ENCODE measurements around the gene AKIRIN2.

Gene AKIRIN2

DNA sequence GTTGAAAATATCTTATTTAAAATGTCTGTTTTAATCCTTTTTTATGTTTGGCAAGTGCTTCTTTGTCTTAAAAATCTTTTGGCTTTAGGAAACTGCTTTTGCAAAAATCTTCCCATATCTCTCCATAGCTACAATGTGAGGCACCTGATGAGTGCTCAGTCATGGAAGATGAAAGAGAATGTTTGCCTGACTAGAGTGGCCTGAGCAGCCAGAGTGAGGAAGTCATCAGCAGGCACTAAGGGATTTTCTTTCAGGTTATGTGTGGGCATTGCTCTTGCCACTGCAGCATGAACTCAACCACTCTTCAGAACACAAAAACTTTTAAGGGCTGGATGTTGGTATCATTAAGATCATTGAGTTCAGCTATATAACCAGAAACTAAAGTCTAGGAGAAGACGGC, 47.9 kb downstream of the AKIRIN2 start:
- Histone ChIP-seq H3K4me1 (ENCODE audit: control insufficient read depth in 2 of 2, insufficient read depth in 1 of 2, low read depth in 1 of 2, low read length in 2 of 2) (no peaks in the 10 kb centered on the region), H2BK12ac (ENCODE audit: low read length) (no peak overlapping the region), H2AFZ (ENCODE audit: low read length) (no peak overlapping the region), H2AK5ac (ENCODE audit: low read depth, low read length) (no peak overlapping the region), H3K9ac (ENCODE audit: low read depth, low read length, poor library complexity) (no peak overlapping the region), H3K4me2 (ENCODE audit: insufficient read depth, low read length, poor library complexity, severe bottlenecking) (no peak overlapping the region), H4K91ac (ENCODE audit: low read depth, low read length, poor library complexity) (no peak overlapping the region), H3K4me3 (ENCODE audit: low read length in 2 of 2) (no peak overlapping the region), H2BK15ac (ENCODE audit: low read length) (no peak overlapping the region), H3K27ac (replicated peaks; ENCODE audit: low read length) (no peak overlapping the region), H3K27me3 (ENCODE audit: control insufficient read depth in 3 of 3, insufficient read depth in 3 of 3, low read depth in 1 of 3, low read length in 3 of 3) (no peaks in the 10 kb centered on the region), H3K23ac (ENCODE audit: low read depth, low read length, poor library complexity) (no peak overlapping the region), H3K36me3 (replicated peaks in 1 of 2; ENCODE audit: control insufficient read depth in 2 of 2, insufficient read depth in 2 of 2, low read length in 2 of 2) (peaks cover 6 to 72% of the 10 kb centered on the region in 2 donors), H2BK5ac (ENCODE audit: low read length) (no peak overlapping the region), H3K18ac (ENCODE audit: low read length) (no peak overlapping the region), H3K79me1 (ENCODE audit: low read depth, low read length) (no peaks in the 10 kb centered on the region), H2BK120ac (ENCODE audit: low read depth, low read length) (no peak overlapping the region), H3K9me3 (replicated peaks in 1 of 2; ENCODE audit: control insufficient read depth in 2 of 2, insufficient read depth in 1 of 2, low read depth in 1 of 2, low read length in 2 of 2) (no peaks in the 10 kb centered on the region), H3K14ac (ENCODE audit: low read length) (no peak overlapping the region), H3K4ac (ENCODE audit: low read length) (no peak overlapping the region), H4K8ac (ENCODE audit: low read depth, low read length) (no peak overlapping the region)
- no CpG with 5 or more reads among the region's 1 CpG for WGBS, 2 donors (ENCODE audit: extremely low coverage in 2 of 2, insufficient read length in 2 of 2, insufficient replicate concordance in 1 of 2)
- DNase-seq (ENCODE audit: low spot score), result no peak

DNA sequence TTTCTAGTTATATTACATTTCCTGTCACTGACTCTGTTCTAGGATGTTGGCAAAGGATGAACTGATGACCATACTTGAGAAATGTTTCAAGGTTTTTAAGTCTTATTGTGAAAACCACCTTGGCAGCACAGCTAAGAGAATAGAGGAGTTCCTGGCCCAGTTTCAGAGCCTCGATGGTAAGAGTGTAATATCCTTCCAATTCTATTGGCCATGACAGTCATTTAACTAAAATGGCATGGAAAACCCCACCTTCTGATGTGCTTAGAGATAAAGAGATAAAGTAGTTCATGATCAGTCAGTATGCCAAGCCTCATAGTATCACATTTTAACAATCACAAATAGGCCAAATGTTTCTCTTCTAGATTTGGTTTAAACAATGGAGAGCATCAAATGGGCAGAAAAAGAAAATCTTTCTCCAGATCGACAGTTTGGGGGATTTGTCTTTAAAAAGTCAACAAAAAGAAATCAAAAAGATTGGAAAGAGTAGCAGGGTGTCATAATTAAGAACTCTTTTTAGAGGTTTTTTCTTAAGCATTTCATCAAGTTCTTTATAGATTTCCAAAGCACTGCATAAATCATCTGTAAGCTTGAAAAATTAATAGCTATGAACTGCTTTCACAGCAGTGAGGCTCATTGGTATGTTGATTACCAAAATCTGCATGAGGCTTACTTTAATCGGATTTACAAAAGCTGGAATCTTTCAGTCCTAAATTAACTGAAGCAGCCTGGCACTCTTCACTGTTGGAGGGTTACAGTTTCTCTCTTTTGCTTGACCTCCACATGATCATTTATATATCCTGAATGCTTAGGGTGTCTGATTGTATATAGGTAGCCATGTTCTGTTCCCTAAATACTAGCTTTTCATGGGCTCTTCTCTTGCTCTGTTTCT, 48.7 kb downstream of the AKIRIN2 start:
- H2AK5ac ChIP-seq (ENCODE audit: low read depth, low read length), result no peak overlapping the region
- H3K4ac ChIP-seq (ENCODE audit: low read length), result no peak overlapping the region
- H2BK15ac ChIP-seq (ENCODE audit: low read length), result no peak overlapping the region
- no peak overlapping the region for H4K8ac ChIP-seq (ENCODE audit: low read depth, low read length)
- H3K27ac ChIP-seq (replicated peaks; ENCODE audit: low read length), result no peak overlapping the region
- H3K79me1 ChIP-seq (ENCODE audit: low read depth, low read length), result no peaks in the 10 kb centered on the region
- H3K9ac ChIP-seq (ENCODE audit: low read depth, low read length, poor library complexity), result no peak overlapping the region
- no peak overlapping the region for H3K23ac ChIP-seq (ENCODE audit: low read depth, low read length, poor library complexity)
- no peak overlapping the region for H3K4me3 ChIP-seq (ENCODE audit: low read length in 2 of 2)
- H3K4me1 ChIP-seq (ENCODE audit: control insufficient read depth in 2 of 2, insufficient read depth in 1 of 2, low read depth in 1 of 2, low read length in 2 of 2), result no peaks in the 10 kb centered on the region
- no peak for DNase-seq (ENCODE audit: low spot score)
- H2AFZ ChIP-seq (ENCODE audit: low read length), result no peak overlapping the region
- no peaks in the 10 kb centered on the region for H3K9me3 ChIP-seq (replicated peaks in 1 of 2; ENCODE audit: control insufficient read depth in 2 of 2, insufficient read depth in 1 of 2, low read depth in 1 of 2, low read length in 2 of 2)
- no peak overlapping the region for H2BK120ac ChIP-seq (ENCODE audit: low read depth, low read length)
- H3K36me3 ChIP-seq (replicated peaks in 1 of 2; ENCODE audit: control insufficient read depth in 2 of 2, insufficient read depth in 2 of 2, low read length in 2 of 2), result peaks cover 6 to 74% of the 10 kb centered on the region in 2 donors
- H3K4me2 ChIP-seq (ENCODE audit: insufficient read depth, low read length, poor library complexity, severe bottlenecking), result no peak overlapping the region
- no peaks in the 10 kb centered on the region for H3K27me3 ChIP-seq (ENCODE audit: control insufficient read depth in 3 of 3, insufficient read depth in 3 of 3, low read depth in 1 of 3, low read length in 3 of 3)
- H2BK12ac ChIP-seq (ENCODE audit: low read length), result no peak overlapping the region
- H2BK5ac ChIP-seq (ENCODE audit: low read length), result no peak overlapping the region
- no peak overlapping the region for H4K91ac ChIP-seq (ENCODE audit: low read depth, low read length, poor library complexity)
- H3K14ac ChIP-seq (ENCODE audit: low read length), result no peak overlapping the region
- WGBS, 2 donors (ENCODE audit: extremely low coverage in 2 of 2, insufficient read length in 2 of 2, insufficient replicate concordance in 1 of 2), result no CpG with 5 or more reads among the region's 3 CpGs
- H3K18ac ChIP-seq (ENCODE audit: low read length), result no peak overlapping the region

DNA sequence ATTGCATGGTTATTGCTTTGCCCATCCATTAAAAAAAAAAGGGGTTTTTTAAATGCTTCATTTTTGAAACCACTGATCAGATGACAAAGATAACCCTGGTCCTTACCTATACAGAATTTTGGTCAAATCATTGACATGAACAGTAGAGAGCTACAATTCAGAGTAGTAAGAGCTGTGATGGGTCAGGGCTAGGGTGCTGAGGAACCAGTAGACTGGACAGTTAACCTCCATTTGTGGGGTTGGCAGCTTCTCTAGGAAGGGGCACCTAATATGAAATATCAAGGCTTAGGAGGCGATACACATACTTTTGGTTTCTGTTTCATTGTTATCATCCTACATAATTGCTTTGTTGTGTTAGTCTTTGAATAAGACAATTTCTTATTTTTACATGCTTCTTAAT, 57.0 kb downstream of the AKIRIN2 start:
- Histone ChIP-seq H2AK5ac (ENCODE audit: low read depth, low read length) (no peak overlapping the region), H4K8ac (ENCODE audit: low read depth, low read length) (no peak overlapping the region), H3K27ac (replicated peaks; ENCODE audit: low read length) (no peak overlapping the region), H3K14ac (ENCODE audit: low read length) (no peak overlapping the region), H3K4me1 (ENCODE audit: control insufficient read depth in 2 of 2, insufficient read depth in 1 of 2, low read depth in 1 of 2, low read length in 2 of 2) (no peaks in the 10 kb centered on the region), H4K91ac (ENCODE audit: low read depth, low read length, poor library complexity) (no peak overlapping the region), H3K27me3 (ENCODE audit: control insufficient read depth in 3 of 3, insufficient read depth in 3 of 3, low read depth in 1 of 3, low read length in 3 of 3) (no peaks in the 10 kb centered on the region), H2BK12ac (ENCODE audit: low read length) (no peak overlapping the region), H2BK120ac (ENCODE audit: low read depth, low read length) (no peak overlapping the region), H3K23ac (ENCODE audit: low read depth, low read length, poor library complexity) (no peak overlapping the region), H3K18ac (ENCODE audit: low read length) (no peak overlapping the region), H3K79me1 (ENCODE audit: low read depth, low read length) (no peaks in the 10 kb centered on the region), H3K4me2 (ENCODE audit: insufficient read depth, low read length, poor library complexity, severe bottlenecking) (no peak overlapping the region), H3K9me3 (replicated peaks in 1 of 2; ENCODE audit: control insufficient read depth in 2 of 2, insufficient read depth in 1 of 2, low read depth in 1 of 2, low read length in 2 of 2) (no peaks in the 10 kb centered on the region), H2BK15ac (ENCODE audit: low read length) (no peak overlapping the region), H2AFZ (ENCODE audit: low read length) (no peak overlapping the region), H3K9ac (ENCODE audit: low read depth, low read length, poor library complexity) (no peak overlapping the region), H2BK5ac (ENCODE audit: low read length) (no peak overlapping the region), H3K4me3 (ENCODE audit: low read length in 2 of 2) (no peak overlapping the region), H3K36me3 (replicated peaks in 1 of 2; ENCODE audit: control insufficient read depth in 2 of 2, insufficient read depth in 2 of 2, low read length in 2 of 2) (peaks cover 0 to 38% of the 10 kb centered on the region in 2 donors), H3K4ac (ENCODE audit: low read length) (no peak overlapping the region)
- WGBS, 2 donors (ENCODE audit: extremely low coverage in 2 of 2, insufficient read length in 2 of 2, insufficient replicate concordance in 1 of 2), result no CpG with 5 or more reads among the region's 1 CpG
- no peak for DNase-seq (ENCODE audit: low spot score)

DNA sequence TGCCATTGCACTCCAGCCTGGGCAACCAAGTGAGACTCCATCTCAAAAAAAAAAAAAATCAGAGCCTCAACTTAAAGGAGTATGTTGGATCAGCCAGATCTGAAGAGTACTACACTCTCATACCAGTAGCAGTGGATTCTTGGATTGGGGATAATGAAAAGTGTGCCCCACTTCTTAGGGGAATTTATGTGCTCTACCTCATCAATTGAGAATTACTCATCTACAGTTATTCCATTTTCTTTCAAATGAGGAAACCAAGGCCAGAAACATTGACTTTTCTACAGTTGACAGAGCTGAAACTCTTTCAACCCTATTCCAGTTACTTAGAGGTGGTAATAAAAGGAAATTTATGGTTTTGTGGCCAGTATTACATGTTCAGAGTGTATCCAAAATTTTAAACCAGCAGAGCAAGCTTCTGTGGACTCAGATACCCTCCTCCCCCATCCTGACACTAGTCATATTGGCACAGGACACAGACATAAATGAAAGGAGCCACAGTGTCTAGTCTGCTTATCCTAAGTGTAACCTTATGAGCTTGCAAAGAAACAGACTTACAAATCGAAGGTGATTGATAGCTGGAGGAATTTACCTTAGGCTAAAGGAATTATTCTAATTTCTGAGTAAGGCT, 60.9 kb downstream of the AKIRIN2 start:
- no peaks in the 10 kb centered on the region for H3K79me1 ChIP-seq (ENCODE audit: low read depth, low read length)
- H4K91ac ChIP-seq (ENCODE audit: low read depth, low read length, poor library complexity), result no peak overlapping the region
- no peak overlapping the region for H3K4ac ChIP-seq (ENCODE audit: low read length)
- no peak overlapping the region for H4K8ac ChIP-seq (ENCODE audit: low read depth, low read length)
- no peak overlapping the region for H3K27ac ChIP-seq (replicated peaks; ENCODE audit: low read length)
- no peak overlapping the region for H2AK5ac ChIP-seq (ENCODE audit: low read depth, low read length)
- H3K14ac ChIP-seq (ENCODE audit: low read length), result no peak overlapping the region
- no peak overlapping the region for H3K18ac ChIP-seq (ENCODE audit: low read length)
- H3K4me2 ChIP-seq (ENCODE audit: insufficient read depth, low read length, poor library complexity, severe bottlenecking), result no peak overlapping the region
- H2BK12ac ChIP-seq (ENCODE audit: low read length), result no peak overlapping the region
- H3K4me1 ChIP-seq (ENCODE audit: control insufficient read depth in 2 of 2, insufficient read depth in 1 of 2, low read depth in 1 of 2, low read length in 2 of 2), result no peaks in the 10 kb centered on the region
- no peak overlapping the region for H3K9ac ChIP-seq (ENCODE audit: low read depth, low read length, poor library complexity)
- H3K4me3 ChIP-seq (ENCODE audit: low read length in 2 of 2), result no peak overlapping the region
- H3K9me3 ChIP-seq (replicated peaks in 1 of 2; ENCODE audit: control insufficient read depth in 2 of 2, insufficient read depth in 1 of 2, low read depth in 1 of 2, low read length in 2 of 2), result no peaks in the 10 kb centered on the region
- H2BK15ac ChIP-seq (ENCODE audit: low read length), result no peak overlapping the region
- no peak overlapping the region for H2BK5ac ChIP-seq (ENCODE audit: low read length)
- no peak overlapping the region for H2BK120ac ChIP-seq (ENCODE audit: low read depth, low read length)
- no peak overlapping the region for H2AFZ ChIP-seq (ENCODE audit: low read length)
- H3K23ac ChIP-seq (ENCODE audit: low read depth, low read length, poor library complexity), result no peak overlapping the region
- DNase-seq (ENCODE audit: low spot score), result no peak
- H3K36me3 ChIP-seq (replicated peaks in 1 of 2; ENCODE audit: control insufficient read depth in 2 of 2, insufficient read depth in 2 of 2, low read length in 2 of 2), result peaks cover 5 to 53% of the 10 kb centered on the region in 2 donors
- no peaks in the 10 kb centered on the region for H3K27me3 ChIP-seq (ENCODE audit: control insufficient read depth in 3 of 3, insufficient read depth in 3 of 3, low read depth in 1 of 3, low read length in 3 of 3)
- WGBS, 2 donors (ENCODE audit: extremely low coverage in 2 of 2, insufficient read length in 2 of 2, insufficient replicate concordance in 1 of 2), result no CpG with 5 or more reads among the region's 1 CpG
